Stimulated activated memory B cell treated with anti-CD40 and anti-IgM and Interleukin-4, amounts not matched to agents 10 μg/mL and 1 μg/mL and 100 μg/mL, for 72 hours (primary cell): ENCODE data around the gene ATIC.

ENCODE experiments used
- ATAC-seq: fragments of 150-1000 bp; cut with Tn5 transposase; 2 replicates; pipeline ENCODE4 v1.10.0; 2021
- H3K27ac Mint-ChIP-seq: one replicate; pipeline ENCODE4 v1.8.0; 2022; ENCODE audit warnings: mild to moderate bottlenecking, mixed read lengths
- H3K27me3 Mint-ChIP-seq: one replicate; pipeline ENCODE4 v1.8.0; 2022; ENCODE audit warnings: mixed read lengths
- H3K36me3 Mint-ChIP-seq: one replicate; pipeline ENCODE4 v1.8.0; 2022; ENCODE audit warnings: mixed read lengths
- H3K4me1 Mint-ChIP-seq: one replicate; pipeline ENCODE4 v1.8.0; 2022; ENCODE audit warnings: mixed read lengths
- H3K4me3 Mint-ChIP-seq: one replicate; pipeline ENCODE4 v1.8.0; 2022; ENCODE audit warnings: mild to moderate bottlenecking, moderate library complexity, mixed read lengths
- H3K9me3 Mint-ChIP-seq: one replicate; pipeline ENCODE4 v1.8.0; 2022; ENCODE audit warnings: mixed read lengths

The ATIC gene

DNA sequence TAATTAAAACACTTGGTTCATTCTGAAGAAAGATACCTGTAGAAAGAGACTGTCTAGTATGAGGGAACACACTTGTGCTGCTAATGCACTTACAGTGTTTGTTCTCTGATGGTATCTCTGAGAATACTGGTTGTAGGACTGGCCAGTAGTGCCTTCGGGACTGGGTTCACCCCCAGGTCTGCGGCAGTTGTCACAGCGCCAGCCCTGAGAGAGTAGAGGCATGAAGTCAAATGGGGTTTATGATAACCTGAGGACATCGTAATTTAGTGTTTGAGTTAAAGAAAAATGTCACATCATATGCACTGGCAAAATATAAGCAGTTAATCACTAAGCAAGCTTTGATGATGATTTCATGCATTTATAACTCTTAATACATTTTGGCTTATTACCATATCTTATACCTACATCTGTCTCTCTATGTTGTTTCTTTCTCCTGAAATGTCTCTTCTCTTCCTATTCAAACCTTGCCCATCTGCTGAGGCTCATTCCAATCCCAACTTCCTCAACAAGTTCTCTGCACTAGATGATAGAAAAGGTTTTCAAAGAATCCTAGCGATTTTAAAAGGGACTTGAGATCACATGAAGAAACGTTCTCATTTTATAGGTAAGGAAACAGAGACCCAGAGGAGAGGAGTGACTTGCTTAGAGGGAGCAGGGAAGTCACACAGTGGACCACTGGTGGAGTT lies 50.2 kb downstream of the ATIC start:
- peaks cover 46% of the 10 kb centered on the region for H3K36me3 Mint-ChIP-seq
- no peak for ATAC-seq
- H3K27me3 Mint-ChIP-seq, result no peaks in the 10 kb centered on the region
- H3K4me3 Mint-ChIP-seq, result no peak overlapping the region
- no peaks in the 10 kb centered on the region for H3K9me3 Mint-ChIP-seq
- no peaks in the 10 kb centered on the region for H3K4me1 Mint-ChIP-seq
- no peak overlapping the region for H3K27ac Mint-ChIP-seq

DNA sequence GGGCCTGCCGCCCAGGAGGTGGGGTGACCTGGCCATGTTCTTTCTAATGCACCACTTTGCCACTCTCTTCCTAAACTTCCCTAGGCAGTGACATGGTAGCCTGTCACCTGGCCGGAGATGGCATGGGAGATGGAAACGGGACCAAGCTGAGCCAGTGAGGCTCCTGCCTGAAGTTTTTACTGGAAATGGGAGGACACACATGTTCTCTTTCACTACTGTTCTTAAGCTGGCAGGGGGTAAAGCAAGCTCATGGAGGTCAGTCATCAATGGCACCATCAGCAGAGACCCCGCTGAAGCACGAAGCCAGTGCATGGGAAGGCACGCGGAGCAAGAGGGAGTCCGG lies 50.7 kb downstream of the ATIC start:
- no peak overlapping the region for H3K4me3 Mint-ChIP-seq
- no peaks in the 10 kb centered on the region for H3K27me3 Mint-ChIP-seq
- H3K9me3 Mint-ChIP-seq, result no peaks in the 10 kb centered on the region
- H3K4me1 Mint-ChIP-seq, result no peaks in the 10 kb centered on the region
- H3K27ac Mint-ChIP-seq, result no peak overlapping the region
- ATAC-seq, result no peak
- peaks cover 46% of the 10 kb centered on the region for H3K36me3 Mint-ChIP-seq

DNA sequence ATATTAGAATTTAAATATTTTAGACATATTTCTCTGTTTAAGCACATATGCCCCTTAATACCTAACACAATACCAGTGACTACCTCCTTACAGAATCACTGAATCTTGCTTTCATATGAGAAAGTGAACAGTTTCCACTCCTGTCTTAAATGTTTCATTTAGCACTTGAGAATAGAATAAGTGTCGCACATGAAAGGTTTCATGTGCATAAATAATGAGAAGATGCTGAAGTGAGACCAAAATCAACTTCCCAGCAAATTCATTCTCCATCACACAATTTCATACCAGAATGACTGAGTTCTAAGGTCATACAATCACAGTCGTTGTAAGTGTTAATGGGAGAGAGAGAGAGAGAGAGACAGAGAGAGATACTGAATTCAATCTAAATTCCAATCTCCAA lies 51.2 kb downstream of the ATIC start:
- ATAC-seq, result no peak
- Mint-ChIP-seq H3K9me3 (no peaks in the 10 kb centered on the region), H3K4me1 (no peaks in the 10 kb centered on the region), H3K4me3 (no peak overlapping the region), H3K27ac (no peak overlapping the region), H3K36me3 (peaks cover 51% of the 10 kb centered on the region), H3K27me3 (no peaks in the 10 kb centered on the region)

DNA sequence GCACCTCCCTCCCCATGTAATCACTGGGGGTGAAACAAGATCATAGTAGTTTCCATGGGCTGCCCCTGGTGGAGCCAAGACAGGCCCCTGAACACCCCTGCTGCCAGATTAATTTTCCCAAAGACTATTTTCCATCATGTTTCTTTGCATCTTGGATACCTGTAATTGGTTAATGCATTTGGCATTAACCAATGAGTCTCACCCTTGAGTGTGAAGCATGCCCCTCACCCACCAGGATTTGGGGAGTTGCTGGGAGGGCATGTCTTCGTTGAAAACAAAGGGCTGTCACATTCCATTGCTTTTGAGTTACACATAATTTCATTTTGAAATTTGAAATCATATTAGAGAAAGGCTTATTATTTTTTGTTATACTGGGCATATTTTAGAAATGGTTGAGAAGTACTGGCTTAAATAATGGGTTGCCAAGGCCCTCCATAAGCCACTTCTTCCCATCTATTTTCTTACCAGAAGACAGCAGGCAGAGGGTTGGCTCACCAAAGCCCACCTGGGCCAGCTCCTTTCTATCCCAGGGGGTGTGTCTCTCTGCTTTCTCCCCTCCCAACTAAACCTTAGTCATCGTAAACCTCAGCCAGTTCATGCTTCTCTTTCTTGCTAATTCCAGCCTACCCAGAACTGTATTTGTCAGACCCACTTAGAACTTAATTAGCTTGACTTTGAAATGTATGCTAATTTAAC lies 51.8 kb downstream of the ATIC start:
- H3K9me3 Mint-ChIP-seq, result no peaks in the 10 kb centered on the region
- H3K27ac Mint-ChIP-seq, result no peak overlapping the region
- no peaks in the 10 kb centered on the region for H3K27me3 Mint-ChIP-seq
- no peak overlapping the region for H3K4me3 Mint-ChIP-seq
- no peak for ATAC-seq
- peaks cover 53% of the 10 kb centered on the region for H3K36me3 Mint-ChIP-seq
- H3K4me1 Mint-ChIP-seq, result no peaks in the 10 kb centered on the region

DNA sequence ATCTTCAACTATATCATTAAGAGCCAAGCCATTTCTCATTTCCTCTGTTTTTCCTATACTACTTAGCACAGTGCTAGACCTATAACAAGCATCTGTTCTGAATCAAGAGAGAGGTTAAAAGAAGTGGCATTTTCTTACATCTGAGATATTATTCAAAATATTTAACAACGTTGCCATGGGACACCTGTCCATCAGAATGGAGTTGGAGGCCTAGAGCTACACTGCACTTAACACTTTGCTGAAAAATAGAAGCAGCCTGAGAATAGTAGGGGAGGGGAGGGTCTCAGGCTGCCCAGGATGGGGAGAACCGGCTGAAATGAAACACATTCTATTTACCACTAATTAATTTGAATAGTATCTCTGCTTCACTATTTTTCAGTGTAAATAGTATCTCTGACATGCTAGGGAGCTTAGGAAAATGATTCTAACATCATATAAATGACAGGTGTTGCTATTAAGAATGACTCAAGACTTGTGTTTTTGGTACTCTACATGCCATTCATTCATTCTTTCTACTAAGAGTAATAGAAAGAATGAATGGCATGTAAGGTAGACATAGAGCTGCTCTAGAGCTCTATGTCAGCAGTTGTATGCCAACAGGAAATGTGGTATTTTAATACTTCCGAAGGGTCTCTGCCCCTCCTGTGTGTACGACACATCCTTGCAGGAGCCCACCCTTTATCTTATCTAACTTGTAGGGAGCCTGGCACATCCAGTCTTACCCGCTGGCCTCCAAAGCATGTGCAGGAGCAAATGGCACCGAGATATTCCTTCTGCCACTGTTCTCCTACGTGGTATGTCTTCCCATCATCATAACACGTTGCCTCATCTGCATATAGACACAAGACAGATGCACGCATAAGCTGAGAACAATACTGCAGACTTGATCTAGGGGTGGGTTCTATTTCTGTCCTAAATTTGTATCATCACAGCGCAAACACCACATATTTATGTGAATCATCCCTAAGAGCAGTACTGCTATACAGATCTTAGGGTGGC lies 52.6 kb downstream of the ATIC start:
- no peaks in the 10 kb centered on the region for H3K4me1 Mint-ChIP-seq
- no peak for ATAC-seq
- H3K9me3 Mint-ChIP-seq, result no peaks in the 10 kb centered on the region
- peaks cover 53% of the 10 kb centered on the region for H3K36me3 Mint-ChIP-seq
- no peak overlapping the region for H3K4me3 Mint-ChIP-seq
- H3K27ac Mint-ChIP-seq, result no peak overlapping the region
- no peaks in the 10 kb centered on the region for H3K27me3 Mint-ChIP-seq

DNA sequence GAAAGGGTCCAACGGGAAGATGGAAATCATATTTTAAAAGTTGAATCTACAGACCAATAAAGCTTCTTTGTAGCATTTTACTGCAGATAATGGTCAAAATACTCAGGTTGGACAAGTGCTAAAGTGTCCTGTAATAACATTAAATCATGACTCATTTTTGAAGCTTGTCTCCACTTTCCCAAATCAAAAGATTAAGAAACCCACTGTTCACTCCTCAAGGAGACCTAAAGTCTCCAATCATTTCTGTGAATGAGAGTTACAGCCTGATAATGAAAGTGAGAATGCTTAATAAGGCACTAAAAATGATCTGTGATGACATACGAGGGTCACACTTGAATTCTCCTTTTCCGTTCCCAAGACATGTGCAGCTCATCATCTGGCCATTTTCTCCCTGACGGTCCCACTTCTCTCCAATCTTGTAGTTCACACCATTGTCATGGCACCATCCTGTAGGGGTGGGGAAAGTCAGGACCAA lies 53.4 kb downstream of the ATIC start:
- H3K9me3 Mint-ChIP-seq, result no peaks in the 10 kb centered on the region
- peaks cover 53% of the 10 kb centered on the region for H3K36me3 Mint-ChIP-seq
- H3K4me1 Mint-ChIP-seq, result no peaks in the 10 kb centered on the region
- ATAC-seq, result no peak
- H3K4me3 Mint-ChIP-seq, result no peak overlapping the region
- H3K27me3 Mint-ChIP-seq, result no peaks in the 10 kb centered on the region
- no peak overlapping the region for H3K27ac Mint-ChIP-seq

DNA sequence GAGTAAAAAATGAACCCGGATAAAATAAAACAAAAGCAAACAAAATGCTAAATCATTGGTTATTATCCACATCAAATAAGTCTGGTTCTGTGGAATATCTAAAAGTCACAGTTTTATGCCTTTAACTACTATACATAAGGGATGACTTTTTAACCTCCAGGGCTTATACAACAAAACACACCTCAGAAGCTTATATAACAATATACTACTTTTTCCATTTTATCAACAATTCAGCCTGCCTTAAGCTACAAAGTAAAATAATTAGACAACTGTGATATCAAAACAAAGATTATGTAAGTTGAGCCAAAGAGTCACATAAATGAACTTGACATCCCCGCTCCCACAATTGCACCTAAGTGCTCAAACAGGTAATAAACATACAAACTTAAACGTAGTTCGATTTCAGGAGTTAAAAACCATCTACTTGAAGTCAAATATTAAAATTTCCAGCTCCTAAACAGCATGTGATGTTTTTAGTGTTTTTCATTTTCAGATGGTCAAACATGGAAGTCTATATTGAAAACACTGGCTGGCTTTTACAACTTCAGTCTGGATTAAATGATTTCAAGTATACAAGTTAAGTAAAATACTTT lies 54.7 kb downstream of the ATIC start:
- H3K27me3 Mint-ChIP-seq, result no peaks in the 10 kb centered on the region
- no peaks in the 10 kb centered on the region for H3K9me3 Mint-ChIP-seq
- no peaks in the 10 kb centered on the region for H3K4me1 Mint-ChIP-seq
- peaks cover 48% of the 10 kb centered on the region for H3K36me3 Mint-ChIP-seq
- ATAC-seq, result no peak
- no peak overlapping the region for H3K4me3 Mint-ChIP-seq
- no peak overlapping the region for H3K27ac Mint-ChIP-seq

DNA sequence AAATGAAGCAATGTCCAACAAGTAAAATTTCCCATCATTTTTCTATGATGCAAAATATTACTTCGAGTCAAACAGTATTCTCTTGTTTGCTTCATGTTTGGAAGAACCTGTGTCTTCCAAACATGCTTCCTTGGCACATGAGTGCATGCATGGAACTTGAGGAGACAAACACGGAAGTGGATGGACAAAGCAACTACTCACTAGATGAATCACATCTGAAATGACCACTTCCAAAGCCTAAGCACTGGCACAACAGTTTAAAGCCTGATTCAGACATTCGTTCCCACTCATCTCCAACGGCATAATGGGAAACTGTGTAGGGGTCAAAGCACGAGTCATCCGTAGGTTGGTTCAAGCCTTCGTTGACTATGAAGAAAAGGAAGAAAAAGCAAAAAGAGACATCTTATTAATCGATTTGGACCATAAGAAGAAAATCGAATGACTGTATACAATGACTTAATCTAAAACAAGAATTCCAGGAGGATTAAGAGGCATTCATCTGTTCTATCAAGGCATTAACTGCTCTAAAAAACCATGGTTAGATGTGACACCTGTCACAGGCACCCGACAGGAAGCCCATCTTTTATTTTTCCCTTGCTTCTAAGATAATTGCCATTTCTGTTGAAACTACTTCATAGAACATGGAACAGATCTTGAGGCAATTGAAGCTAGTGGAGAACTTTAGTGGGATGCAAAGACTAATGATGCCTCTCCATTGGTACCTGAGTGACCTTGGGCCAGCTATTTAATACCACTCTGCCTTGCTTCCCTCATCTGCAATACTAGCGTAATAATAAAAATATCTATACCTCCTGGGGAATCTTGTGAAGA lies 56.0 kb downstream of the ATIC start:
- H3K4me3 Mint-ChIP-seq, result no peak overlapping the region

DNA sequence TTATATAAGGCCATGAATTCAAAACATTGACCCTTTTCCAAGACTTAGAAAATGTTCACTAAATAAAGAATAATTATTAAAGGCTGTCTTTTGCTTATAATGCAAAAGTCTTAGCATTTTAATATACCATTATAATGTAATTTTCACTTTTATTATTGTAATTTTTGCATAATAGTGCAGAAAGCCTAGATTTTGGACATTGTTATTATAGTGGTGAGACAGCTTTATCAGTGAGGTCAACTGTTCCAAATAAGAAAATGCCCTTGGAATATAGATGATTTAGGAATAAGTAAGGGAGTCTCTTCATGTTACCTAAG lies 56.6 kb downstream of the ATIC start:
- ATAC-seq, result no peak
- no peaks in the 10 kb centered on the region for H3K27me3 Mint-ChIP-seq
- H3K9me3 Mint-ChIP-seq, result no peaks in the 10 kb centered on the region
- H3K4me1 Mint-ChIP-seq, result no peaks in the 10 kb centered on the region
- peaks cover 33% of the 10 kb centered on the region for H3K36me3 Mint-ChIP-seq
- no peak overlapping the region for H3K27ac Mint-ChIP-seq
- H3K4me3 Mint-ChIP-seq, result no peak overlapping the region

More for the DNA sequence above, 56.0 kb downstream of the ATIC start:
- H3K36me3 Mint-ChIP-seq, result peaks cover 35% of the 10 kb centered on the region
- no peak overlapping the region for H3K27ac Mint-ChIP-seq
- no peaks in the 10 kb centered on the region for H3K9me3 Mint-ChIP-seq
- H3K27me3 Mint-ChIP-seq, result no peaks in the 10 kb centered on the region
- H3K4me1 Mint-ChIP-seq, result no peaks in the 10 kb centered on the region
- ATAC-seq, result no peak

DNA sequence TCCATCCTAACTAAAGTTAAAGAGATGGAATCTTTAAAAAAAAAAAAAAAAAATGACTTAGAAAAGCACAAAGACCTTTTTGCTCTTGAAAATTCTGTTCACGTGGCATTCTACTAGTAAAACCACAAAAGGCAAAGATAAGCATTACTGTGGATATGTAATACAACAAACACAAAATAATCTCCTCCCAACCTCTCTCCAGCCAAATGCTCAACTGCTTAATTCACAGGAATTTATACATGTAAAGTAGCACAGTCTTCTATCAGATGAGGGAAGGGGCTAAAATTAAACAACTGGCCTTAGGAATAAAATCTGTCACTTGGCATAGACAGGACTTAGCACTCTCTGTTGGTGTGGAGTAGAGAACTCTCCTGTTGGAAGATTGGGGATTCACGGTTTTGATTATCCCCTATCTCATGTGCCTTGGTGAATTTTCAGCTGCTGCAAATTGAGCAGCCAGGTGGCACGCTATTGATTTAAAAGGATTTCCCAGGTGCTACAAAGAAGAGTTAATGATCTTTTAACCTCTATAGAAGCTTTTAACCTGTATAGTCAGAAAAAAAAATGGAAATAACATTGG lies 57.4 kb downstream of the ATIC start:
- ATAC-seq, result no peak
- no peaks in the 10 kb centered on the region for H3K27me3 Mint-ChIP-seq

DNA sequence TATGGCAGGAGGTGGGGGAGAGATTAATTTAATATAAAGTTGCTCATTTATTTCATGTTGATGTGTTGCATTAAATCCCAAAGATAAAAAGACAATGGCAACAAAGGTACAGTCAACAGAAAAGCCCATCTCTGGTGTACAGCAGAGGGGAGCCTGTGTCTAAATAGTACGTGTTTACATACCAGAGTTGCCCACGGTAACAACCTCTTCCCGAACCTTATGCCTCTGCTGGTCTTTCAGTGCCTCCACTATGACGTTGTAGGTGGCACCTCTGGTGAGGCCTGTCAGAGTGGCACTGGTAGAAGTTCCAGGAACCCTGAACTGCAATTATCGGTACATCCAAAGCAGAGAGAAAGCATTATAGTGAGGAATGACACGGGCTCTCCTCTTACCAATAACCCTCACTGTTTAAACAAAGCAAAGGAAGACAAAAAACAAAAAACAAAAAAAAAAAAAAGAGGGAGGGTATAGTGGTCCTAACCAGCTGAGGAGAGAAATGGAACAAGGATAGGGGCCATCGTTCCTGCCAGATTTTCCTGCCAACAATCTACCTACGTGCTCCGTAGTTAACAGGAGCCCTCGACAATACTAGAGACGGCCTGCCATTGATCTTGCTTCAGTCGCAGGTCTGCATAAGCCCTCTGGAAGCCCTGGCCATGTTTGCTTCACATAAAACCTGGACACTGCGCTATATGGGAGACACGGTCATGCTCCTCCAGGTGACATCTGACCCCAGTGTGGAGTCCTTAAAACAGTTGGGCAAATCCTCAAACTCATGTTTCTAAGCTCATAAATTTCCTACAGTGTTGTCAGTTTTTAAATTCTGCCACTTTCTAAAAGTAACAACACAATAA lies 58.5 kb downstream of the ATIC start:
- no peaks in the 10 kb centered on the region for H3K27me3 Mint-ChIP-seq
- H3K36me3 Mint-ChIP-seq, result peaks cover 30% of the 10 kb centered on the region
- no peak overlapping the region for H3K27ac Mint-ChIP-seq
- ATAC-seq, result no peak
- H3K4me1 Mint-ChIP-seq, result no peaks in the 10 kb centered on the region
- H3K4me3 Mint-ChIP-seq, result no peak overlapping the region
- no peaks in the 10 kb centered on the region for H3K9me3 Mint-ChIP-seq

More for the DNA sequence above, 57.4 kb downstream of the ATIC start:
- Mint-ChIP-seq H3K4me3 (no peak overlapping the region), H3K36me3 (peaks cover 33% of the 10 kb centered on the region), H3K9me3 (no peaks in the 10 kb centered on the region), H3K27ac (no peak overlapping the region), H3K4me1 (no peaks in the 10 kb centered on the region)

DNA sequence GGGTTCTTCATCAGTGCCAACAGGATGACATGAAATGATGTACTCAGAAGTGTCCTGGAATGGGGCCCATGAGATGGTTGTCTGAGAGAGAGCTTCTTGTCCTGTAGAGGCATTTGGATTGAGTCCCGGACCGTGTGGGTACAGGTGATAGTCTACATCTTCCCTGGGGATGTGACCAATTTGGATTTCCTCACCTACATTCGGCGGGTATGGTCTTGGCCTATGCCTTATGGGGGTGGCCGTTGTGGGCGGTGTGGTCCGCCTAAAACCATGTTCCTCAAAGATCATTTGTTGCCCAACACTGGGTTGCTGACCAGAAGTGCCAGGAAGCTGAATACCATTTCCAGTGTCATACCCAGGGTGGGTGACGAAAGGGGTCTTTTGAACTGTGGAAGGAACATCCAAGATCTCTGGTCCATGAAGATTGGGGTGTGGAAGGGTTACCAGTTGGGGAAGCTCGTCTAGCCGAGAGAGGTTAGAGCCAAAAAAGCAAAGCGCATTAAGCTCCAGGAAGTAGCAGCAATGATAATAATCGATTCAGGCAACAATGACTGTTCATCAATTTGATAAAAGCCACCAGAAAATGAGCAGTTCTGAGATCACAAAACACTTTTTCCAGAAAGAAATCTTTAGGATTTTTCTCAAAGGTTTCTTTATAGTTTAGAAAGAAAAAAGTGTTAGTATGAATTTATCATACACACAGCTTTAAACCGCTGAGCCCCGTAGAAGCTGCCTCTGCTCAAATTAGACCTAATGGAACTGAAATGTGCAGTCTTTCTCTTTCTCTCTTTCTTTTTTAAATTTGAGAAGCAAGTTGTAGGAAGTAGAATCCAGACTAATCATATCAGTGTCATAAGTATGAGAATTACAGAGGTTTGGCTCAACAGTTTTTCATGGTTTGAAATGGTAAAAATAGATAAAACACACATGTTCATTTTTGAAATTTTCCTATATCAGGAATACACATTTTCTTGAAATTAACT lies 60.3 kb downstream of the ATIC start:
- no peak overlapping the region for H3K4me3 Mint-ChIP-seq
- ATAC-seq, result no peak

More for the DNA sequence above, 60.3 kb downstream of the ATIC start:
- Mint-ChIP-seq H3K4me1 (no peaks in the 10 kb centered on the region), H3K27me3 (no peaks in the 10 kb centered on the region), H3K9me3 (no peaks in the 10 kb centered on the region), H3K27ac (no peak overlapping the region), H3K36me3 (peaks cover 27% of the 10 kb centered on the region)
